SIG-M5 treated with dmso at 0.1 percent for 504 hours (cell line): Measurements from ENCODE around the gene TEX48.

Experiments used
- DNase-seq: peaks from one replicate; lab custom pipeline; 2025; ENCODE audit not compliant: unreplicated experiment; lab: John Stamatoyannopoulos, UW

The TEX48 gene

DNA sequence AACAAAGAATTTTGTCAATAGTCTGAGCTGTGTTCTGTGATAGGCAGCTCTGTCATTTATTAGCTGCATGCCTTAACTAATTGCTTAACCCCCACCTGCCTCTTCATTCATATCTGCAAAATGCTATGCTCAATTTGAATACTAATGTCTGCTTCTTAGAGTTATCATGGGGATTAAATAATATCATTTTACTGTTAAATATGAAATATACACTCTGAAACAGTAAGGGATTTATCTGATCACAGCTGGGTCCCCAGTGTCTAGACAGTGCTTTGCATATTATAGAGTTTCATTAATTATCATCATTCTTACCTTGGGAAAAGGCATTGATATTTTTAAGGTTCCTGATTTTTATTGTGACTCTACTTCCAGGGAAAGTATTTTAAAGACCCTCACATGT lies 12.0 kb downstream of the TEX48 start:
- no peak for DNase-seq

DNA sequence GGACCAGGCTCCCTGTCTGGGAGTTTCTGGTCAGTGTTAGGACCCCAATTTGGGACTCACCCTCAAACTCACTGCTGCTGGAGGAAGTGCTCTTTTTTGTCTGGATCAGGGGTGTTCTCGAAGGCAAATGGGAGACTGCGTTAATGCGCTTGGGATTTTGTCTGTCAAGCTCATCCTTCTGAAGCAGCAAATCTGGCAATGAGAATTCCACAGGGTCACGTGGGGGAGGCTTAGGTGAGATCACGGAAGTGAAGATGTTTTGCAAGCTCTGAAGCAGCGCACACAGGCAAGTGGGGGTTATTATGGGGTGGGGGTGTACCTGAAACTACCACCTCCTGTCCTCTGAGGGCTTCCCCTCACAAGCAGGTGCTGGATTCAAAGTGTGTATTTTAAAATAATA lies 13.8 kb downstream of the TEX48 start:
- no peak for DNase-seq

DNA sequence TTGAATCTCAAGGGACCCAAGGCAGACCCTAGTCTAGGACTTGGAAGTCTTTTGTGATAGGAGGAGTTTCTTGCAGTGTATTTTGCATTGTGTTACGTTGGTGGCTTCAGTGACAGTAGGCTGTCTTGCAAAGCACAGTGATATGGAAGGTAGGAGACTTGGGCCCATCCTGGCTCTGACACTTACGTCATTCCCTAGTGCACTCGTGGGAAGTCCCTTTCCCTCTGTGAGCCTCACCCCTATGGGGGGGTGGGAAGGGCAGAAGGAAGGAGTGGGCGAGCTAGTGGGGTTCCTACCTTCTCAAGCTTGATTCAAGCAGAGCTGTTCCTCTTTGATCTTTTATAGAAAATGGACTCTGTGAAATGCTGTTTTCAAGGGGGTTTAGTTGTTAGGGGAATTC lies 15.1 kb downstream of the TEX48 start:
- no peak for DNase-seq

- no peak for DNase-seq
These were observed 15.6 kb downstream of the TEX48 start for GRCh38 chr9:114666401-114666800.

GRCh38 chr9:114664181-114664580 lies 17.8 kb downstream of the TEX48 start:
- DNase-seq: no peak

- DNase-seq: peak; percentile 23
These were observed 19.7 kb downstream of the TEX48 start for GRCh38 chr9:114662081-114662989.

DNA sequence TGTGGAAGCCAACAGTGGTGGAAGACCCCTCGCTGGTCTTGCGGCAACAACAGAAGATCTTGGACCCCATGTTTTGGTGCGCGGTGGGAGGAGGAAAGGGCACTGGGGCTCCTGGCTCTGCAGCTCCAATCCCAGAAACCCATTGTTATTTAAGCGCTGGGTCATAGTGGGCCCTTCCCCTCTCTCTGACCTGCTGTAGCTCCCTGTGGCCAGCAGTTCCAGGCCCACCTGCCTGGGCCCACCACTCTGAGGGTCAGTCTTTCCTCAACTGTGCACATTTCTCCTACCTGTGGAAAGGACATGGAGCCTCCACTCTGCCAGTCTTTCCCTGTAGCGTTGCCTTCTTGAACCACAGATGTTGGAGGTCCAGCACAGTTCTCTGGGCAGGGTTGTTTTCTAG lies 24.3 kb downstream of the TEX48 start, which contains the start of gene TEX53:
Gene TEX53 (minus strand): TSS at position 101 of the 400 bp plus-strand sequence. CDS start 31 bp downstream, at position 70.
- no peak for DNase-seq

- DNase-seq: no peak
These were observed 25.7 kb downstream of the TEX48 start for GRCh38 chr9:114656301-114656700.

GRCh38 chr9:114655689-114656088 lies 26.3 kb downstream of the TEX48 start:
- DNase-seq: peak; percentile 71

DNA sequence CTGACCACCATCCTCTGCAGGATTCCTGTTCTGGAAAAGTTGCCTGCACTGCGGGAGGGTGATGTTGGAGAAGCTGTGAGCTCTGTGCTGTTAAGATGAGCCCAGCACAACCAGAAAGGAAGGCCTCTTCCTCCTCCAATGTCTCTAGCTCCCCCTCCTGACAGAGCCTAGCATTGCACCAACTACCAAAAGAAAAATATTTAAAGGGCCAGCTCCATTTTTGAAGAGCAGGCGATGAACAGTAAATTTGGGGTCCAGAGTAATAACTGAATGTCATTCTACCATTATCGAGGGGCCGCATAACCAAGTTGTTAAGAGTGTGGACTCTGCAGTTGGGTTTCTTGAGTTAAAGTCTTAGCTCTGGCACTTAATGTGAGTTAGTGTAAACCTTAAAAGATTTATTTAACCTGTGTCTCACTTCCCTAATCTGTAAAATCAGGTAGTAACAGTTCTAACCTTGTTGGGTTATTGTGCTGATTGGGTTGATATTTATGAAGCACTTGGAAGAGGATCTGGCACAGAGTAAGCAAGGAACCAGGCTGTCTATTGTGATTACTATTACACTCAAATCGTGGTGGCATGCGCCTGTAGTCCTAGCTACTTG lies 28.3 kb downstream of the TEX48 start:
- peak; percentile 80 for DNase-seq

GRCh38 chr9:114652776-114653555 lies 29.0 kb downstream of the TEX48 start:
- DNase-seq: no peak

DNA sequence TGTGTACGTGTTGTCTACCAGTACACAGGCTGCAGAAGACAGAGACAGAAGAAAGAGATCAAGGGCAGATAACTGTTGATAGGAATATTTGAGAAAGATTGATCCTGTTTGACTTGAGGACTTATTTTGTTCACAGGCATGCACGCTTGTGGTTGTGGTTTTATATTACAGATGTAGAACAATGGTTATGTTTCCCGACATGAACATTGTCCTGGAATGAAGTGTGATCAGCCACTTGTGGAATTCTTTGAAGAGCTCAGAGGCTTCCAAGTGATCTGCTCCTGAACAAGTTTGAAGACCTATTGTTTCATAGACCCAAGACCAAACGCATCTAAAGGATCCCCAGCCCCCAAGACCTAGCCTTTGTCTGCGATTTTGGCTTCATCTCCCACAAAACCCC lies 38.1 kb downstream of the TEX48 start:
- DNase-seq: no peak

DNA sequence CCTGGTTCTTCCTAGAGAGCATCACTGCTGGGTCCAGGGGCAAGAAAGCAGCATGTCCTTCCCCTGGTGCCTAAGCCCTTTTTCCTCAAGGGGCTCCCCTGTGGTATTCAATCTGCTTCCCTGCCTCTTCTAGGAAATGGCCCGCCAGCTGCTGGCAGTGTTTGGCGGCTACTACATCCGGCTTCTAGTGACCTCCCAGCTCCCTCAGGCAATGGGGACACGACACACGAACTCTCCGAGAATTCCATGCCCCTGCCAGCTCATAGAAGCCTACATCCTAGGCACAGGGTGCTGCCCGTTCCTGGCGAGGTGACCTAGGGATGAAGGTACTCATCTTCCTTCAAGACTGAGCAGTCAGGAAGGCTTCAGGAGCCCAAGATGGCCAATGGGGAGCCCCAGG lies 39.0 kb downstream of the TEX48 start:
- DNase-seq: no peak

DNA sequence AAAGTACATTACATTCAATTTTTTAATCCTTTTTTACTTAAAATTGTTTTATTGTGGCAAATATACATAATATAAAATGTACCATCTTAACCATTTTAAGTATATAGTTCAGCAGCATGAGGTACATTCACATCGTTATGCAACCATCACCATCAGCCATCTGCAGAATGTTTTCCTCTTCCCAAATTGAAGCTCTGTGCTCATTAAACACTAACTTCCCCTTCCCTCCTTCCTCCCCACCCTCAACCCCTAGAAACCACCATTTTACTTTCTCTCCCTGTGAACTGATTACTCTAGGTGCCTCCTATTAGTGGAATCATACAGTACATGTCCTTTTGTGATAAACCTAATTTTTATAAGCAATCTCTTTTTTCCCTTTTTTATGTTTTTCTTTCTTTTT lies 40.0 kb downstream of the TEX48 start:
- DNase-seq: peak; percentile 78

DNA sequence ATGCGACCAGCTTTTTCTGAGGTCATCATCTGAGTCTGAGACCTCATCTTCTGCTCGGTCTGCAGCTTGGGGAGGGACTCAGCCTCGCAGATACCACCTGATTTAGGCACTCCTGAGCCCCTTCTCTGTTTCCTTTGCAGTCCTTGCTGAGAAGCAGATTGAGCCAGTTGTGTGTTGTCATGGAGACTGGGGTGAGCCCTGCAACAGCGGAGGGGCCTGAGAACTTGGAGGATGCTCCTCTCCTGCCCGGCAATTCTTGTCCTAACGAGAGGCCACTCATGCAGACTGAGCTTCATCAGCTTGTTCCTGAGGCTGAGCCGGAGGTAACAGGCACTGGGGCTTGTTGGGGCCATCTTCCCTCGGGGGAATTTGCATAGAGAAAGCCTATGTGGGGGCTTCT lies 43.6 kb downstream of the TEX48 start:
- no peak for DNase-seq

DNA sequence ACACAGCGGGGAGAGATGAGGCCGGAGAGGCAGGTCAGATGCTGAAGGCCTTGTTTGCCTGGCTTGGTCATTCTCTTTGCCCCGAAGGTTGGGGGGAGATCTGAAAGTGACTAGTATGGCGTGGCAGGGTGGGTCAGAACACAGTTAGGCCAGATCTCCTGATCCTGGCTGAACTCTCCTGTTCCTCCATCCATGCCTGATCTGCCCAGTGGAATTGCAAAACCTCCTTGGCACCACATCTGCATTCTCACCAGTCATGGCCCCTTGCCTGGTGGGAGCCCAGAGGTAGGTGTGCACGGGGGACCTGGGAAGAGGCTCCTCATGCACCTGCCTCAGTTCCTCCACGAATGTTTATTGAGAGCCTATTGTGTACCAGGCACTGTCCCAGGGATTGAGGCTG lies 47.6 kb downstream of the TEX48 start:
- DNase-seq: no peak

DNA sequence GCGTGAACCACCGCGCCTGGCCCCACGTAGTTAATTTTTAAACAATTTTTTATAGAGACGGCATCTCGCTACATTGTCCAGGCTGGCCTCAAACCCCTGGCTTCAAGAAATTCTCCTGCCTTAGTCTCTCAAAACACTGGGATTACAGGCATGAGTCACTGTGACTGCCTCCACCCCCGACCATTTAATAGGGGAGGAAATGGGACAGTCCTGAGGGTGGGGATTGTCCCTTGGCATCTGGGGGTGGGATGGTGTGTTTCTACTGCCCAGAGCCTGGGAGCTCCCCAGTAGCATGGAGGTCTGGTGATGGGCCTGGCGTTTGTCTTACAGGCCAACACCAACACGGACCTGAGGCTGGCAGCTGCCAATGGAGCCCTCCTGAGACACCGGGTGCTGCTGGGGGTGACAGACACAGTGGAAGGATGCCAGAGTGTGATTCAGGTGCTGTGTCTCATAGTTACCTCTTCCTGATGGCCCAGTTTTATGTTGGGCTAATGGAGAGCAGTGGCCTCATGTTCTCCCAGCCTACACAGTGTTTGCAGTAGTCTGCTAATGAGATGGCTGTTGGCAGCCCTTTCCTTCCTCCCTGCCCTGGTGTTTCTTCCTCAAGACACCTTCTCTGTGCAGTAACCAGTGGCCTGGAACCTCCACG lies 48.4 kb downstream of the TEX48 start:
- DNase-seq: no peak

DNA sequence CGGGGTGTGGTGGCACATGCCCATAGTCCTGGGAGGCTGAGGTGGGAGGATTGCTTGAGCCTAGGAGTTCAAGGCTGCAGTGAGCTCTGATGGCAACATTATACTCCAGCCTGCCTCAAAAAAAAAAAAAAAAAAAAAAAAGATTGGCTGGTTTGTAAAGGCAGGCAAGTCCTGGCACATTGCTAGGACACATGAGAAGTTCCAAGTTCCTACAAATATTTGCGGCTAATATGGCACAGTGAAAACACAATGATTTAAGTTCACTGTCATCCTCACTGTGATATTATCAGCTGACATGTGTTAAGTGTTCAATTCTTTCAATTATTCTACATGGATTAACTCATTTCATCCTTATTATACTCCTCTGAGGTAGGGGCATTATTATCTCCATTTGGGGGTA lies 50.8 kb downstream of the TEX48 start:
- DNase-seq: no peak

DNA sequence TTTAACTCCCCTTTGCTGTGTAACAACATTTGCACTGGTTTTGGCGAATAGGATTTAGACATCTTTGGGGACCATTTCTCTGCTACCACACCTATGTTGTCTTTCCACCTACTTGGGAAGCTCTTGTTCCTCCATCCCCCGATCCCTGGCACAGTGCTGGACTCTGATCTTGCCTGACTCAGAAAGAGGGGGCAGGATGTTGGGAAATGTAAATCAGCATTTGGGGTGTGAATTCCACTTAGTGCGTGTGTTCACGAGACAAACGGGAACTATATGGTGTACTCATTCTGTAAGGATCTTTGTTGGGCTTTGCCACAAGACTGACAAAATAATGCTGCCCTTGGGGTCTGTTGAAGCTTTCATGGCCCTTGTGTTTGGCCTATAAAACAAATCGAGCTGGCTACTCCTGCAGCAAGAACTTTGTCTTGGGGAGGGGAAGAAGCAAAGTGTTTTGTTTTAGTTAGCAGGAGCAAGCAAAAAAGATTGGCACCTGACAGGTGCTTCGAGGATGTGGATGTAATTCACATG lies 52.4 kb downstream of the TEX48 start:
- no peak for DNase-seq

- DNase-seq: no peak
These were observed 54.4 kb downstream of the TEX48 start for GRCh38 chr9:114627553-114627952.
